GM12891 (cell line): Measurements from ENCODE around the gene CPVL.

Experiments used
- DNase-seq: peaks from one replicate; pipeline ENCODE4 v3.0.0; 2011; ENCODE audit warnings: low spot score; ENCODE audit not compliant: insufficient read length
- FAIRE-seq: peaks from 2 replicates; lab custom pipeline; 2011; peaks lifted over from hg19 to GRCh38; lab: Jason Lieb, UNC
- PAX5 ChIP-seq: IDR thresholded peaks from 2 replicates; pipeline ENCODE4 v1.6.1; 2011; ENCODE audit warnings: low read length, moderate library complexity, mild to moderate bottlenecking; ENCODE audit not compliant: insufficient read depth, severe bottlenecking
- POLR2A ChIP-seq: IDR thresholded peaks from 2 replicates; pipeline ENCODE4 v1.6.1; 2011; ENCODE audit warnings: low read depth, low read length, control low read depth
- POLR2AphosphoS5 ChIP-seq: IDR thresholded peaks from 2 replicates; pipeline ENCODE4 v1.6.1; 2011; ENCODE audit warnings: low read depth, low read length, control low read depth
- POU2F2 ChIP-seq: IDR thresholded peaks from 2 replicates; pipeline ENCODE4 v1.6.1; 2011; ENCODE audit warnings: low read depth, mild to moderate bottlenecking, control low read depth, low read length, moderate library complexity
- SPI1 ChIP-seq: IDR thresholded peaks from 2 replicates; pipeline ENCODE4 v1.6.1; 2011; ENCODE audit warnings: low read depth, low read length, control low read depth
- TAF1 ChIP-seq: IDR thresholded peaks from 2 replicates; pipeline ENCODE4 v1.6.1; 2011; ENCODE audit warnings: low read depth, low read length, control low read depth

Gene CPVL

GRCh38 chr7:29033584-29033983 is 112.8 kb downstream of the CPVL start:
- DNase-seq (no peak), FAIRE-seq (no peak)
- no peak for TF ChIP-seq PAX5
- no peak for TF ChIP-seq POLR2A
- no peak for TF ChIP-seq POU2F2
- TF ChIP-seq SPI1 = no peak
- no peak for TF ChIP-seq TAF1
- no peak for TF ChIP-seq POLR2AphosphoS5

GRCh38 chr7:29032146-29032545 is 114.2 kb downstream of the CPVL start:
- no peak for TF ChIP-seq POLR2AphosphoS5
- no peak for TF ChIP-seq PAX5
- no peak for TF ChIP-seq POLR2A
- no peak for TF ChIP-seq TAF1
- no peak for TF ChIP-seq SPI1
- no peak for TF ChIP-seq POU2F2
- FAIRE-seq = no peak
- no peak for DNase-seq

GRCh38 chr7:29030781-29031275 is 115.5 kb downstream of the CPVL start:
- DNase-seq (no peak), FAIRE-seq (no peak)
- TF ChIP-seq POU2F2 (no peak), SPI1 (no peak), PAX5 (no peak), POLR2A (no peak), TAF1 (no peak), POLR2AphosphoS5 (no peak)

GRCh38 chr7:29022291-29022988 is 123.9 kb downstream of the CPVL start:
- DNase-seq (no peak), FAIRE-seq (no peak)
- TF ChIP-seq TAF1 (no peak), PAX5 (no peak), POLR2A (no peak), POLR2AphosphoS5 (no peak), SPI1 (no peak), POU2F2 (no peak)

- DNase-seq (no peak), FAIRE-seq (no peak)
- TF ChIP-seq POLR2A (no peak), TAF1 (no peak), PAX5 (no peak), POLR2AphosphoS5 (no peak), SPI1 (no peak), POU2F2 (no peak)
Observed at GRCh38 chr7:29019896-29020295, 126.4 kb downstream of the CPVL start.

- TF ChIP-seq TAF1 (no peak), PAX5 (no peak), SPI1 (no peak), POLR2A (no peak), POLR2AphosphoS5 (no peak), POU2F2 (no peak)
- no peak for FAIRE-seq
- DNase-seq = no peak
Observed at GRCh38 chr7:29019387-29019786, 127.0 kb downstream of the CPVL start.

GRCh38 chr7:29017713-29018112 is 128.6 kb downstream of the CPVL start:
- no peak for TF ChIP-seq POLR2A
- TF ChIP-seq POU2F2 = no peak
- no peak for TF ChIP-seq PAX5
- no peak for TF ChIP-seq TAF1
- TF ChIP-seq SPI1 = no peak
- no peak for TF ChIP-seq POLR2AphosphoS5
- no peak for DNase-seq
- FAIRE-seq = no peak

- DNase-seq (no peak), FAIRE-seq (no peak)
- TF ChIP-seq POLR2A (no peak), PAX5 (no peak), TAF1 (no peak), POLR2AphosphoS5 (no peak), POU2F2 (no peak), SPI1 (no peak)
Observed at GRCh38 chr7:29014725-29015124, 131.6 kb downstream of the CPVL start.

GRCh38 chr7:29013931-29014330 is 132.4 kb downstream of the CPVL start:
- TF ChIP-seq POU2F2 (no peak), SPI1 (no peak), TAF1 (no peak), POLR2A (no peak), POLR2AphosphoS5 (no peak), PAX5 (no peak)
- FAIRE-seq = no peak
- no peak for DNase-seq

GRCh38 chr7:29013082-29013695 is 133.1 kb downstream of the CPVL start:
- DNase-seq (no peak), FAIRE-seq (no peak)
- TF ChIP-seq TAF1 (no peak), POLR2A (no peak), SPI1 (no peak), POLR2AphosphoS5 (no peak), POU2F2 (no peak), PAX5 (no peak)
